ENCODE results near the gene ERICH6. TPM values are rescaled to one million over a fixed set of nuclear protein-coding genes. Genes with fewer than 3 reads are reported as not detected.

Gene ERICH6
- total RNA-seq, 1 experiment from 2014 or later: not detected

- no peaks in the 10 kb centered on the region for H3K9me2 ChIP-seq (replicated peaks; ENCODE audit: low read length)
- H3K4me1 ChIP-seq (ENCODE audit: insufficient read depth, low read length): peaks cover 9% of the 10 kb centered on the region; the same call in 1 of the 2 replicates
- BruUV-seq (replicated peaks): no TSS peak
- CTCF ChIA-PET: no interaction called here
- H2AFZ ChIP-seq (ENCODE audit: low read length): no peak overlapping the region
- no peak for ATAC-seq
- H3K27me3 ChIP-seq (ENCODE audit: low read length): no peaks in the 10 kb centered on the region
- intact Hi-C loops (cut with micrococcal nuclease): no loop called here
- TF ChIP-seq EZH2 (IDR thresholded peaks at IDR 0.05; ENCODE audit: low read length, unreplicated experiment) (no peak), CTCF (conservative IDR thresholded peaks at IDR 0.05; ENCODE audit: low read depth, low read length) (no peak), EZH2phosphoT487 (IDR thresholded peaks at IDR 0.05; ENCODE audit: borderline replicate concordance, low read length) (no peak)
- no peak overlapping the region for H3K9ac ChIP-seq (ENCODE audit: low read length)
- H3K36me3 ChIP-seq (ENCODE audit: low read depth, low read length): peaks cover 30% of the 10 kb centered on the region
- peaks cover 35% of the 10 kb centered on the region for H4K20me1 ChIP-seq (ENCODE audit: low read length)
- no peak overlapping the region for H3K27ac ChIP-seq (ENCODE audit: low read length)
- peaks cover 81% of the 10 kb centered on the region for H3K79me2 ChIP-seq (ENCODE audit: low read length)
- no peaks in the 10 kb centered on the region for H3F3A ChIP-seq (ENCODE audit: low read length, unreplicated experiment)
- POLR2A ChIA-PET (ENCODE audit: unreplicated experiment): no interaction called here
- no peak overlapping the region for H3K4me2 ChIP-seq (ENCODE audit: low read length)
- no peak overlapping the region for H3K4me3 ChIP-seq (ENCODE audit: low read length)
- no peak for DNase-seq
- H3K9me3 ChIP-seq (ENCODE audit: low read length): no peaks in the 10 kb centered on the region
Measured at GRCh38 chr3:150613709-150614480, 89.8 kb downstream of the ERICH6 start.

GRCh38 chr3:150613034-150613433 is 90.7 kb downstream of the ERICH6 start:
- peaks cover 43% of the 10 kb centered on the region for H4K20me1 ChIP-seq (ENCODE audit: low read length)
- ATAC-seq: no peak
- CTCF ChIA-PET: no interaction called here

More at GRCh38 chr3:150613034-150613433, 90.7 kb downstream of the ERICH6 start:
- Histone ChIP-seq H3F3A (ENCODE audit: low read length, unreplicated experiment) (no peaks in the 10 kb centered on the region), H3K4me3 (ENCODE audit: low read length) (no peak overlapping the region), H3K27me3 (ENCODE audit: low read length) (no peaks in the 10 kb centered on the region), H3K4me1 (ENCODE audit: insufficient read depth, low read length) (peaks cover 9% of the 10 kb centered on the region; the same call in 1 of the 2 replicates), H3K27ac (ENCODE audit: low read length) (no peak overlapping the region), H3K9me2 (replicated peaks; ENCODE audit: low read length) (no peaks in the 10 kb centered on the region), H3K79me2 (ENCODE audit: low read length) (peaks cover 81% of the 10 kb centered on the region), H3K36me3 (ENCODE audit: low read depth, low read length) (peaks cover 34% of the 10 kb centered on the region), H3K9ac (ENCODE audit: low read length) (no peak overlapping the region), H2AFZ (ENCODE audit: low read length) (no peak overlapping the region), H3K9me3 (ENCODE audit: low read length) (no peaks in the 10 kb centered on the region), H3K4me2 (ENCODE audit: low read length) (no peak overlapping the region)
- no TSS peak for BruUV-seq (replicated peaks)
- intact Hi-C loops (cut with micrococcal nuclease): no loop called here
- no peak for DNase-seq
- POLR2A ChIA-PET (ENCODE audit: unreplicated experiment): no interaction called here
- TF ChIP-seq EZH2phosphoT487 (IDR thresholded peaks at IDR 0.05; ENCODE audit: borderline replicate concordance, low read length) (no peak), CTCF (conservative IDR thresholded peaks at IDR 0.05; ENCODE audit: low read depth, low read length) (no peak), EZH2 (IDR thresholded peaks at IDR 0.05; ENCODE audit: low read length, unreplicated experiment) (no peak)

Data from PC-3 (cell line).